Transverse colon (tissue), 4 donors: ENCODE data around the gene DYNLT3. TPM values are rescaled to one million over a fixed set of nuclear protein-coding genes. Genes with fewer than 3 reads are reported as not detected.

Experiments used
- DNase-seq: peaks from one replicate; pipeline ENCODE4 v3.0.0-alpha.2; 2019
- H3K27ac ChIP-seq, 4 donors: fragments of 200-600 bp; sonication (generic); 2 replicates each; pipeline ENCODE4 v1.5.1; 2016 to 2018; ENCODE audit warnings: inconsistent platforms in 4 of 4
- H3K27me3 ChIP-seq: fragments of 200-600 bp; sonication (generic); 2 replicates; pipeline ENCODE4 v1.5.1; 2017; ENCODE audit warnings: inconsistent platforms
- H3K36me3 ChIP-seq, 4 donors: fragments of 200-600 bp; sonication (generic); 2 replicates each; pipeline ENCODE4 v1.5.1; 2017 to 2019; ENCODE audit warnings: inconsistent platforms in 4 of 4
- H3K4me1 ChIP-seq, 4 donors: fragments of 200-600 bp; sonication (generic); 2 replicates each; pipeline ENCODE4 v1.5.1; 2017 to 2020; ENCODE audit warnings: inconsistent platforms in 4 of 4
- H3K4me3 ChIP-seq, 4 donors: fragments of 200-600 bp; sonication (generic); 1 replicate in 1 of 4; 2 replicates in 3 of 4; pipeline versions ENCODE4 v1.5.1 to v1.6.1; 2017 to 2019; ENCODE audit warnings: inconsistent platforms in 4 of 4
- H3K9me3 ChIP-seq, 2 donors: fragments of 200-600 bp; sonication (generic); 2 replicates each; pipeline ENCODE4 v1.5.1; 2017 to 2019; ENCODE audit warnings: inconsistent platforms in 2 of 2
- CTCF ChIP-seq, 5 experiments: fragments of 200-600 bp in 3 of 5; fragments of 450-650 bp in 2 of 5; sonication (generic) in 3 of 5; IDR thresholded peaks; 1 replicate in 2 of 5; 2 replicates in 3 of 5; pipeline ENCODE4 v1.5.1; 2016 to 2017; ENCODE audit warnings: antibody characterized with exemption in 5 of 5, inconsistent platforms in 3 of 5, mild to moderate bottlenecking in 2 of 5, moderate library complexity in 1 of 5
- EP300 ChIP-seq: sonication (generic); formaldehyde crosslinking; IDR thresholded peaks from one replicate; pipeline ENCODE4 v1.6.1; 2017; ENCODE audit warnings: antibody characterized with exemption, low read depth
- POLR2A ChIP-seq: fragments of 450-650 bp; IDR thresholded peaks from one replicate; pipeline ENCODE4 v1.6.1; 2016; ENCODE audit warnings: antibody characterized with exemption, mild to moderate bottlenecking, moderate library complexity
- POLR2AphosphoS5 ChIP-seq, 3 donors: sonication (generic); formaldehyde crosslinking; IDR thresholded peaks; one replicate each; pipeline ENCODE4 v1.6.1; 2016; ENCODE audit warnings: antibody characterized with exemption in 3 of 3
- in situ Hi-C, 4 donors: fragments of 200-750 bp; cut with MboI; loops; one replicate each; pipeline versions ENCODE4 v1.15.0 to v1.15.1; 2017; ENCODE audit warnings: low sequenced_read_pairs in 3 of 4, low pct_ligation_motif_present in 1 of 4, low pct_unique_long_range_greater_than_20kb in 1 of 4
- intact Hi-C: fragments of 100-400 bp; cut with DNase I; formaldehyde crosslinking; loops from one replicate; pipeline ENCODE4 v1.15.1; 2023; ENCODE audit warnings: low total_unique reads
- small RNA-seq, 4 donors: library from RNA; depleted of rRNA; stranded (forward); fragments of <200 nt; gene quantifications; one replicate each; pipeline ENCODE3, GENCODE V24; 2016
- total RNA-seq, 4 donors: library from RNA; depleted of rRNA; stranded (reverse); fragments of >200 nt; gene quantifications; one replicate each; pipeline ENCODE4 v1.1.0, GENCODE V29; 2016

The DYNLT3 gene
- total RNA-seq, 4 donors from 2014 or later = 9.7 to 61.3 (median 25.9) TPM

- in situ Hi-C loops = no loop called here
- no peak overlapping the region for H3K27ac ChIP-seq
Measured at GRCh38 chrX:37796805-37797204, 50.6 kb downstream of the DYNLT3 start.

GRCh38 chrX:37796310-37796709 is 51.1 kb downstream of the DYNLT3 start:
- Histone ChIP-seq H3K4me3 (no peak overlapping the region), H3K27ac (no peak overlapping the region), H3K27me3 (no peaks in the 10 kb centered on the region), H3K36me3 (no peaks in the 10 kb centered on the region), H3K9me3 (no peaks in the 10 kb centered on the region), H3K4me1 (no peaks in the 10 kb centered on the region)
- no peak for DNase-seq
- in situ Hi-C loops (no loop called here), intact Hi-C loops (no loop called here)
- TF ChIP-seq CTCF (IDR thresholded peaks at IDR 0.05) (no peak), POLR2A (no peak), EP300 (no peak), POLR2AphosphoS5 (IDR thresholded peaks at IDR 0.05) (no peak)

More at GRCh38 chrX:37796805-37797204, 50.6 kb downstream of the DYNLT3 start:
- H3K4me3 ChIP-seq = no peak overlapping the region
- no peaks in the 10 kb centered on the region for H3K27me3 ChIP-seq
- TF ChIP-seq CTCF (IDR thresholded peaks at IDR 0.05) (no peak), POLR2A (no peak), EP300 (no peak), POLR2AphosphoS5 (IDR thresholded peaks at IDR 0.05) (no peak)
- H3K4me1 ChIP-seq = no peaks in the 10 kb centered on the region
- H3K36me3 ChIP-seq = no peaks in the 10 kb centered on the region
- H3K9me3 ChIP-seq = no peaks in the 10 kb centered on the region
- intact Hi-C loops = no loop called here
- peak; percentile 15 for DNase-seq

Small RNAs within 50 kb of the gene (small RNA-seq; reads per million reads assigned to genes)
- gene RNU6-49P = 0 to 0.12 (median 0) reads per million in 4 donors

Other genes starting within 250 kb of the DYNLT3 start
- 10 to 100 TPM; 36.3 to 54.3 (median 39.9) TPM for gene XK, start 161.8 kb downstream of the DYNLT3 start, total RNA-seq
- gene CYBB, start 67.5 kb downstream of the DYNLT3 start, total RNA-seq = 10 to 100 TPM in 3 of 4 donors, 1 to 10 TPM in 1; 3.8 to 21.7 (median 14.9) TPM
- gene SYTL5, start 159.0 kb upstream of the DYNLT3 start, total RNA-seq = 1 to 10 TPM in 3 of 4 donors, under 1 TPM in 1; 0.60 to 8.1 (median 5.5) TPM